ENCODE results near the gene ADCYAP1.

Gene ADCYAP1

DNA sequence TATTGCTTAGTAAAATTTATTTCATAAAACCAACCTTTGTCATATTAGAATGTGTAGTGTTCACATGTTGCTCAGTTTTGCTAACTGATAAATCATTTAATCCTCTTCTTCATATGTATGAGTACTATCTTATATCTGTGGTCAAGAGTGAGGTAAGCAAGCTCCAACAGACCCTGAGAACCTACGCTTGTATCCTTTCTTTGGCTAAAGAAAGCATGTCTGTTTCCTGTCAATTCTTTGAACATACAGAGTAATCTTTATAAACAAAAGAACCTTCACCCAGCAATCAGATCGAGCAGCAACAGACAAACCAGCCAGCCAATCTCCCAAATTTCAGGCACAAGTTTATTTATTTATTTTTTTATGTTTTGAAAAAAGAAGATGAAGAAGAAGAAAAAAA lies 6.4 kb downstream of the ADCYAP1 start:
- H3K4me1 ChIP-seq (ENCODE audit: control insufficient read depth, insufficient read depth, low read length) = peaks cover 8% of the 10 kb centered on the region
- H3K9me3 ChIP-seq (ENCODE audit: control insufficient read depth, insufficient read depth, low read depth, low read length) = no peaks in the 10 kb centered on the region
- H3K36me3 ChIP-seq (ENCODE audit: control insufficient read depth, insufficient read depth, low read length) = no peaks in the 10 kb centered on the region
- H3K27me3 ChIP-seq (ENCODE audit: control insufficient read depth, insufficient read depth, low read length) = peaks cover 98% of the 10 kb centered on the region
- H3K9ac ChIP-seq (ENCODE audit: low read length) = no peak overlapping the region
- no peak overlapping the region for H3K27ac ChIP-seq (ENCODE audit: low read depth, low read length)
- H3K4me3 ChIP-seq (ENCODE audit: low read depth, low read length) = no peak overlapping the region

DNA sequence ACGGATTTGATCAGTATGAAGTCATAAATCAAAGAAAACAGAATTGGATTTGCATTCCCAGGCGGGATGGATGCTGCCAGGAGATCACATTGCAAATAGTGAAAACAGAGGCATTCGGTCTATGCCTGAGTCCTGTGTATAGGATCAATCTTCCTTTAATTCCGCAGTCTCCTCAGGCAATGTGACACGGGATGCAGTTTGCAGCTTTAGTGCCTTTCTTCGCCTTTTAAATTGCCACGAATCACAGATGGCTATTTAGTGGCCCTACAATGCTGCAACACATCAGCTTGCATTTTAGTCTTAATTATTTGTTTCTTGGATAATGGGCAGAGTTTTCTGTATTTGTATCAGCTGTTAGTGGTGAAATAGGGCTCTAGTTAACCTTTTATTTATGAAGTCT lies 6.8 kb downstream of the ADCYAP1 start:
- H3K9ac ChIP-seq (ENCODE audit: low read length) = no peak overlapping the region
- H3K4me1 ChIP-seq (ENCODE audit: control insufficient read depth, insufficient read depth, low read length) = peaks cover 4% of the 10 kb centered on the region; the same call in 1 of the 2 replicates
- H3K27me3 ChIP-seq (ENCODE audit: control insufficient read depth, insufficient read depth, low read length) = peaks cover 98% of the 10 kb centered on the region
- no peak overlapping the region for H3K4me3 ChIP-seq (ENCODE audit: low read depth, low read length)
- H3K9me3 ChIP-seq (ENCODE audit: control insufficient read depth, insufficient read depth, low read depth, low read length) = no peaks in the 10 kb centered on the region
- no peak overlapping the region for H3K27ac ChIP-seq (ENCODE audit: low read depth, low read length)
- no peaks in the 10 kb centered on the region for H3K36me3 ChIP-seq (ENCODE audit: control insufficient read depth, insufficient read depth, low read length)

DNA sequence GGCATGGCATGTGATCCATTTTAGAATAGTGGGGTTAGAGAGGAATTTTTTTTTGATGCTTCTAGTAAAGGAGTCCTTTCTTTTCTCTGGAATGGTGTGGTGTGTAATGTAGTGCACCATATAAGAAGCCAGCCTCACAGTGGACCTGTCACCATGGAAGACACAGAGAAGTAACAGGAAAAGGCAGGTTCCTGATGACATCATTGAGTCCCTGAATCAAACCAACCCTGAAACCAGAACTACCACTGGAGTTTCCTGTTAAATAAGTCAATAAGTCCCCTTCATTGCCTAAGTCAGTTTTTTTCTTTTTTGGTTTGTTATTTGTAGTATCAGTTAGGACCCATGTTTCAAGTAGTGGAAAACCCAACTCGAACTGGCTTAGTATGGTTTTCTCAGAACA lies 11.9 kb downstream of the ADCYAP1 start:
- Histone ChIP-seq H3K27me3 (ENCODE audit: control insufficient read depth, insufficient read depth, low read length) (peaks cover 76% of the 10 kb centered on the region), H3K36me3 (ENCODE audit: control insufficient read depth, insufficient read depth, low read length) (no peaks in the 10 kb centered on the region), H3K27ac (ENCODE audit: low read depth, low read length) (no peak overlapping the region)

DNA sequence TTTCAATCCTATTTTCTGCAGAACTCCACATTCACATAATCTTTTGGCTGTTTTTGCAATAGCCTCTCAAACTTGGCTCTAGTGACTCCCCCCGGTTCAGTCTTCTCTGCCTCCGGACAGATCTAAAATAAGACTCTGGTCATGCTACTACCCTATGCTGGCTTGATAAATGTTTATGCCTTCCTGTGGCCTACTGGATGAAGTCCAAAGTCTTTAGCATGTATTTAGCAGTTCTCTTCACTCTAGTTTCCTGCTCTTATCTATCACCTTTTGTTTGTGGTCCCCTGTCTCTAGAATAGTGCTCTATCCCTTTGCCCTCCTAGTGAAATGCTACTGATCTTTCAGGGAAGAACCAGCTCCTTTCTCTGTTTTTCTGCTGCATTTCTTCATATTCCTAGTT lies 14.4 kb downstream of the ADCYAP1 start:
- Histone ChIP-seq H3K4me1 (ENCODE audit: control insufficient read depth, insufficient read depth, low read length) (no peaks in the 10 kb centered on the region), H3K36me3 (ENCODE audit: control insufficient read depth, insufficient read depth, low read length) (no peaks in the 10 kb centered on the region), H3K4me3 (ENCODE audit: low read depth, low read length) (no peak overlapping the region), H3K9ac (ENCODE audit: low read length) (no peak overlapping the region), H3K27me3 (ENCODE audit: control insufficient read depth, insufficient read depth, low read length) (peaks cover 60% of the 10 kb centered on the region), H3K9me3 (ENCODE audit: control insufficient read depth, insufficient read depth, low read depth, low read length) (no peaks in the 10 kb centered on the region), H3K27ac (ENCODE audit: low read depth, low read length) (no peak overlapping the region)

More for the DNA sequence above, 11.9 kb downstream of the ADCYAP1 start:
- Histone ChIP-seq H3K9ac (ENCODE audit: low read length) (no peak overlapping the region), H3K4me3 (ENCODE audit: low read depth, low read length) (no peak overlapping the region), H3K4me1 (ENCODE audit: control insufficient read depth, insufficient read depth, low read length) (no peaks in the 10 kb centered on the region), H3K9me3 (ENCODE audit: control insufficient read depth, insufficient read depth, low read depth, low read length) (no peaks in the 10 kb centered on the region)

DNA sequence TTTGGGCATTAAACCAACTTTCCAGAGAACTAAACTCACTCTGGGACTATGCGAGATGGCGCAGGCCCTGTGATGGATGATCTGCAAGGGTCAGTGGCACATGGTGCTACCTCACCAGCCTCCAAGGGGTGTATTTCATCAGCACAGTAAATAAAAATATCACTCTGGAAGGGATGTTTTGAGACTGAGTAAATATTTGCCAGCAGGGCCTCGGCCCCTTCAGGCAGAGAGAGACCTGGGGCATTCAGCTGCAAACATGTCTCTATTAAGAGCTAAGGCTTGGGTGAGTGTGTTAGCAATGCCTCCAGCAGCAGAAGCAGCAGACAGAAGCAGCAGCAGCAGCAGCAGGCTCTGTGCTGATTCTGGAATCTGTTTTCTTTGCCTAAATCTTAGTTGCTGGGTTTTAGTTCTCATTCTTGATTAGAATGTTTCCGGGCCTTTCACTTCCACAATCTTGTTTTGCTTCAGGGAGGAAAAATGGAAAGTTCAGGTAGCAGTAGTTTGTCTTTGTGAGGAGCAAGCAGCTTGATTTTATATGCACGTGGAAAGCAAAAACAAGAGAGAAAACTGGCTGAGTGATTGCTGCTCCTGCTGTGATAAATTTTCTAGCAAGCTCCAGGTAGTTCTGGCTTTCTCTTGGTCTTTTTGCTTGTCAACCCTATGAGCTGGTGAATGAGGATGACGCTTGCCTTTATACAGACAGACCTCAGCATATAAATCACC lies 18.6 kb downstream of the ADCYAP1 start:
- no peak overlapping the region for H3K27ac ChIP-seq (ENCODE audit: low read depth, low read length)
- no peaks in the 10 kb centered on the region for H3K4me1 ChIP-seq (ENCODE audit: control insufficient read depth, insufficient read depth, low read length)
- H3K4me3 ChIP-seq (ENCODE audit: low read depth, low read length) = no peak overlapping the region
- H3K9ac ChIP-seq (ENCODE audit: low read length) = no peak overlapping the region
- H3K9me3 ChIP-seq (ENCODE audit: control insufficient read depth, insufficient read depth, low read depth, low read length) = no peaks in the 10 kb centered on the region
- H3K36me3 ChIP-seq (ENCODE audit: control insufficient read depth, insufficient read depth, low read length) = no peaks in the 10 kb centered on the region
- H3K27me3 ChIP-seq (ENCODE audit: control insufficient read depth, insufficient read depth, low read length) = peaks cover 27% of the 10 kb centered on the region

DNA sequence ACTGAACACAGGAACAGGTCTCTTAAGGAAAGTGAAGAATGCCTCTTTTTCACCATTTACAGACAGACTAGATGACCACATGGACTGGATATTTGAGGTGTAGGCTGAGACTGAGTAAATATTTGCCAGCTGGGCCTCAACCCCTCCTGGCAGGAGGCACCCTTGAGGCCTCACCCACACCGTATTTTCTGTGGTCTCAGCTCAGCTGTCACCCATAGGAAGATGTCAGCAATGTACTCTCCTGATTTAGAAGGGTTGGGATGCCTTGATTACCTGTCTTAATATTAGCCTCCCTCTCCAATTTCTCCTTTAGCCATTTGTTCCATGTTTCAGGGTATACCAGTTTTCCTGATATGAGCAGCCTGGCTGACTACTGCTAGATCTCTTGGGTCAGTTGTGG lies 20.3 kb downstream of the ADCYAP1 start:
- Histone ChIP-seq H3K9ac (ENCODE audit: low read length) (no peak overlapping the region), H3K27ac (ENCODE audit: low read depth, low read length) (no peak overlapping the region), H3K9me3 (ENCODE audit: control insufficient read depth, insufficient read depth, low read depth, low read length) (no peaks in the 10 kb centered on the region), H3K4me3 (ENCODE audit: low read depth, low read length) (no peak overlapping the region), H3K27me3 (ENCODE audit: control insufficient read depth, insufficient read depth, low read length) (peaks cover 24% of the 10 kb centered on the region), H3K36me3 (ENCODE audit: control insufficient read depth, insufficient read depth, low read length) (no peaks in the 10 kb centered on the region), H3K4me1 (ENCODE audit: control insufficient read depth, insufficient read depth, low read length) (no peaks in the 10 kb centered on the region)

DNA sequence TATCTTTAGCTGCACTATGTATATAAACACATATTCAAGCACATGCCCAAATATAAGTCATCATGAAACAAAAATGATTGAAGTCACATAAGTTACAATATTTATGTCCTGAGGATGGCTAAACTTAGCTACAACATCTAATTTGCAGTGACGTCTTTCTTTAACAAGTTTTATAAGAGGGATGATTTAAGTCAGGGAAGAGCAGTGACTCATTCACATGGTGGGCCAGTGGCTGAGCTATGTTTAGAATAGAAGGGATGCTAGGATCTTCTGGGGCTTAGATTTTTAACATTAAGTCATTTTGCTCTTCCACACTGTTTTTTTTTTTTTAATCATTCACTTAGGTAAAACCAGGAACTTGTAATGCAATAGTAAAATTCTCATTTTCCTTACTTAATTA lies 22.3 kb downstream of the ADCYAP1 start:
- no peak overlapping the region for H3K9ac ChIP-seq (ENCODE audit: low read length)
- H3K27ac ChIP-seq (ENCODE audit: low read depth, low read length) = no peak overlapping the region
- H3K4me3 ChIP-seq (ENCODE audit: low read depth, low read length) = no peak overlapping the region
- no peaks in the 10 kb centered on the region for H3K4me1 ChIP-seq (ENCODE audit: control insufficient read depth, insufficient read depth, low read length)
- H3K9me3 ChIP-seq (ENCODE audit: control insufficient read depth, insufficient read depth, low read depth, low read length) = no peaks in the 10 kb centered on the region
- peaks cover 12% of the 10 kb centered on the region for H3K27me3 ChIP-seq (ENCODE audit: control insufficient read depth, insufficient read depth, low read length)
- no peaks in the 10 kb centered on the region for H3K36me3 ChIP-seq (ENCODE audit: control insufficient read depth, insufficient read depth, low read length)

DNA sequence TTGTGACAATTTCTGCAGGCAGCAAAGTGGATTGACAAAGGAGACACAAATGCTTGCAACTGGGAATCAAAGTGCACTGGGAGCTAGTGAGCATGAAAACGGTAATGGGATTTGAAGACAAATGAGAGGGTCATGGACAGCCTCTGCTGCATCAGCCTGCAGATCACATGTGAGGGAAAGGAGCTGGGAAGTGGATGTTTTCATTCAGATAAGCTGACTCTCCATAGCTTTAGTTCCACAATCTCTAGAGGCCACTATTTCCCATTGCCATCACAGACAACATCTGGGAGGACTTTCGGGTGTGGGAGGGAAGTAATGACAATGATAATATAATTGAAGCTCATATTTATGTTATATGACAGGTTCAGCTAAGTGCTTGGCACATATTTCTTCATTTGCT lies 28.4 kb downstream of the ADCYAP1 start:
- Histone ChIP-seq H3K27me3 (ENCODE audit: control insufficient read depth, insufficient read depth, low read length) (no peaks in the 10 kb centered on the region), H3K9me3 (ENCODE audit: control insufficient read depth, insufficient read depth, low read depth, low read length) (no peaks in the 10 kb centered on the region), H3K27ac (ENCODE audit: low read depth, low read length) (no peak overlapping the region), H3K36me3 (ENCODE audit: control insufficient read depth, insufficient read depth, low read length) (no peaks in the 10 kb centered on the region), H3K4me3 (ENCODE audit: low read depth, low read length) (no peak overlapping the region), H3K9ac (ENCODE audit: low read length) (no peak overlapping the region), H3K4me1 (ENCODE audit: control insufficient read depth, insufficient read depth, low read length) (no peaks in the 10 kb centered on the region)

DNA sequence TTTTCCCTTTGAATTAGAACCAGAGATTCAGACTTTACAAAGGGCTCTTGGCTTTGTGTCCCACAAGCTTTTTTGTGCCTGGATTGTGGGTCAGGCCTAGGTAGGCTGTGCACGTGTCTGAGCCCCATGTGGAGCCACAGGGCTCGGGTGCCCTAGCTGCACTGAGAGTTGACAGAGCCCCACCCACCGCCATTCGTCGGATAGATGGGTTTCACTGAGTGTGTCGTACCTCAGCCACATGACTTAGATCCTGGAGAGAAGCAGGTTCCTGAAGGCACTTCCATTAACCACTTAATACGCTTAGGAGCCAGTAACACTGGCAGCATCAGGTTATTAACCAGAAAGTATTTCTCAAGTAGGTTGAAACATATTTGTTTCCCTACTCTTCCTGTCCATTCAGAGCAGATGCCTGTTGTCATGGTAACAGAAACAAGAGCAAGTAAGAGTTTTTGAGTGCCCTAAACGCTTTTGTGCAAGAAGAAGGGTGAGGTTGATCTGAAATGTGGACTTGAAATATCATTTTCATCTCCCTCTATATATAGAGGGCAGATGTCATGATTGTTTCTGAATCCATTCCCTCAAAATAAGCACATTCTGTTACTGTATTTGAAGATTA lies 30.0 kb downstream of the ADCYAP1 start:
- H3K9ac ChIP-seq (ENCODE audit: low read length) = no peak overlapping the region
- no peaks in the 10 kb centered on the region for H3K36me3 ChIP-seq (ENCODE audit: control insufficient read depth, insufficient read depth, low read length)
- H3K4me3 ChIP-seq (ENCODE audit: low read depth, low read length) = no peak overlapping the region
- H3K4me1 ChIP-seq (ENCODE audit: control insufficient read depth, insufficient read depth, low read length) = peaks cover 9% of the 10 kb centered on the region
- H3K9me3 ChIP-seq (ENCODE audit: control insufficient read depth, insufficient read depth, low read depth, low read length) = no peaks in the 10 kb centered on the region
- no peak overlapping the region for H3K27ac ChIP-seq (ENCODE audit: low read depth, low read length)
- no peaks in the 10 kb centered on the region for H3K27me3 ChIP-seq (ENCODE audit: control insufficient read depth, insufficient read depth, low read length)

DNA sequence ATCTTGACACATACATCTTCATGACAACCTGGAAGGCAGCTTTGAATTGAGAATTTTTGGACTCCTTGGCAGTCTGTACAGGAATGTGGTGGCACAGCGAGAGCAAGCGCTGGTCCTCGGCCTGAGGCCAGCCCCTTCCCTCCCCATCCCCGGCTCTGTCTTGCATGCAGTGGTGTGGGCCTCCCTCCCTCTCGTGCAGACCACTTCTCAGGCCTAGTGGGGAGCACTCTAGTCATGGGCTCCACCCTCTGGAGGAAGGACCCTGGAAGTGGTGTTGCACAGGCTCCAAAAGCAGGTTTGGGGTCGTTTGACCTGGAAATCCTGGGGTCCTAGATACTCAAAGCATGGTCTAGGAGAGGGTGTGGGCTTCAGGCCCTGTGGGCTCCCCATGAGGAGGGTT lies 32.3 kb downstream of the ADCYAP1 start:
- Histone ChIP-seq H3K4me1 (ENCODE audit: control insufficient read depth, insufficient read depth, low read length) (peaks cover 11% of the 10 kb centered on the region), H3K27me3 (ENCODE audit: control insufficient read depth, insufficient read depth, low read length) (no peaks in the 10 kb centered on the region), H3K27ac (ENCODE audit: low read depth, low read length) (no peak overlapping the region), H3K9me3 (ENCODE audit: control insufficient read depth, insufficient read depth, low read depth, low read length) (no peaks in the 10 kb centered on the region), H3K36me3 (ENCODE audit: control insufficient read depth, insufficient read depth, low read length) (no peaks in the 10 kb centered on the region), H3K9ac (ENCODE audit: low read length) (no peak overlapping the region), H3K4me3 (ENCODE audit: low read depth, low read length) (no peak overlapping the region)

DNA sequence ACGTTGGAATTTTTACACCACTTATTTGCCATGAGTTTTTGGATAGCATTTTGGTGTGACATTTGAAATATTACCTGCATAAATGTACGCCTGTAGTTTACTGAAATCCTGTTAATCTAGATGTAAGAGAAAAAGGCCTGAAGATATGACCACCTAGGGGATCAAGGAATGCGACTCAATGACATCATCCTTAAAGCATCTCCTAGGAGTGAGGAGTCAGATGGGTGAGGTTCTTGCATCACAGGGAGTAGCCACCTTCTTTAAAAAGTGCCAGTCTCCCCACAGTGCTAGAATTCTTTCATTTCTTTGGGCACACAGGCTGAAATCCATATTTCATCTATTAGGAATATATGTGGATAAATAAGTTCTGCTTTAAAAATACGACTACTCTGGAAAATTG lies 34.5 kb downstream of the ADCYAP1 start:
- 0 out of 2 replicates have a peak overlapping the region, but pooled peaks have one; percentile 36 for H3K27ac ChIP-seq (ENCODE audit: low read depth, low read length)
- H3K27me3 ChIP-seq (ENCODE audit: control insufficient read depth, insufficient read depth, low read length) = no peaks in the 10 kb centered on the region
- no peak overlapping the region for H3K9ac ChIP-seq (ENCODE audit: low read length)
- no peak overlapping the region for H3K4me3 ChIP-seq (ENCODE audit: low read depth, low read length)
- H3K36me3 ChIP-seq (ENCODE audit: control insufficient read depth, insufficient read depth, low read length) = no peaks in the 10 kb centered on the region
- H3K4me1 ChIP-seq (ENCODE audit: control insufficient read depth, insufficient read depth, low read length) = peaks cover 11% of the 10 kb centered on the region
- no peaks in the 10 kb centered on the region for H3K9me3 ChIP-seq (ENCODE audit: control insufficient read depth, insufficient read depth, low read depth, low read length)

All from HUES6 (cell line).